HG02981 (cell line): ENCODE measurements around the gene ANKRD33.

ENCODE experiments used
- ATAC-seq: cut with Tn5 transposase; IDR thresholded peaks from one replicate; pipeline ENCODE4 v1.9.1; 2021; ENCODE audit warnings: mild to moderate bottlenecking, moderate library complexity; ENCODE audit not compliant: unreplicated experiment

The ANKRD33 gene

GRCh38 chr12:51915003-51915625, 27.2 kb downstream of the ANKRD33 start:
- ATAC-seq: no peak

- no peak for ATAC-seq
These were observed 28.0 kb downstream of the ANKRD33 start for GRCh38 chr12:51915951-51916350.

GRCh38 chr12:51917041-51917590, 29.2 kb downstream of the ANKRD33 start:
- no peak for ATAC-seq

- no peak for ATAC-seq
These were observed 30.0 kb downstream of the ANKRD33 start for GRCh38 chr12:51917746-51918453.

- no peak for ATAC-seq
These were observed 32.1 kb downstream of the ANKRD33 start for GRCh38 chr12:51920046-51920445.

GRCh38 chr12:51921017-51921725, 33.3 kb downstream of the ANKRD33 start:
- ATAC-seq: no peak

GRCh38 chr12:51922146-51922545, 34.2 kb downstream of the ANKRD33 start:
- ATAC-seq: no peak

- ATAC-seq: no peak
These were observed 35.0 kb downstream of the ANKRD33 start for GRCh38 chr12:51922762-51923505.

GRCh38 chr12:51923506-51924365, 35.8 kb downstream of the ANKRD33 start:
- ATAC-seq: no peak

- ATAC-seq: no peak
These were observed 36.8 kb downstream of the ANKRD33 start for GRCh38 chr12:51924551-51925319.

GRCh38 chr12:51925346-51926063, 37.6 kb downstream of the ANKRD33 start:
- no peak for ATAC-seq

GRCh38 chr12:51926064-51926632, 38.2 kb downstream of the ANKRD33 start:
- ATAC-seq: no peak

- no peak for ATAC-seq
These were observed 38.8 kb downstream of the ANKRD33 start for GRCh38 chr12:51926718-51927117.

- ATAC-seq: no peak
These were observed 44.5 kb downstream of the ANKRD33 start for GRCh38 chr12:51932218-51933076.

- no peak for ATAC-seq
These were observed 46.2 kb downstream of the ANKRD33 start for GRCh38 chr12:51934080-51934479.

GRCh38 chr12:51937926-51938325, 50.0 kb downstream of the ANKRD33 start:
- no peak for ATAC-seq

- ATAC-seq: no peak
These were observed 50.8 kb downstream of the ANKRD33 start for GRCh38 chr12:51938726-51939125.
